MM.1S (cell line): ENCODE results near the gene MEGF6.

Experiments
- CTCF ChIP-seq: fragments of 300-600 bp; sonication (generic); IDR thresholded peaks from 2 replicates; pipeline ENCODE4 v1.5.1; 2016; ENCODE audit warnings: antibody characterized with exemption, low read length, mixed read lengths
- EZH2 ChIP-seq: fragments of 300-600 bp; sonication (generic); optimal IDR thresholded peaks from 2 replicates; pipeline ENCODE3; 2017; ENCODE audit warnings: low read depth, mild to moderate bottlenecking, antibody characterized with exemption, low read length, mixed read lengths
- EZH2phosphoT487 ChIP-seq: fragments of 300-600 bp; sonication (generic); IDR thresholded peaks from 2 replicates; pipeline ENCODE4 v1.6.1; 2018; ENCODE audit warnings: antibody characterized with exemption, low read length

DNA sequence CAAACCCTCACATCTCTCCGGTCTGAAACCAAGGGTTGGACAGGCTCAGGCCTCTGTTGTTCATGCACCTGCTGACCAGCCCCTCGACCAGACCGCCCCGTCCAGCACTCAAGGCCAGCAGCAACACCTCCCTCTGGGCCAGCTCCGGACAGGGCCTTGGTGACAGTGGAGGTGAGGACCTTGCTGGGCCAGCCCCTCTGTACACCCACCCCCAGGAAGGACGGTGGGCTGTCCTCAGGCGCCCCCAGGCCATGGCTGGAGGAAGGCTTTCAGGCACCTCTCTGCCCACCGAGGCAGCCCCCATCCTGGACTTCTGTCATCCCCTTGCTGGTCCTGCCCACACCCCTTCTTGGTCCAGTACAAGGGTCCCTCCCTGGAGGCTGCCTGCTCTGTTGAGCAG lies 48.6 kb downstream of the MEGF6 start:
- no peak for TF ChIP-seq CTCF
- no peak for TF ChIP-seq EZH2phosphoT487
- no peak for TF ChIP-seq EZH2
